NT2/D1 (cell line): Measurements from ENCODE around the gene KIF5B.
"Not testable (repeated sequence)": the region's sequence is repeated elsewhere in the genome, so short reads cannot be mapped to it uniquely, and the experiment has no call there.

Experiments used
- DNase-seq: peaks from one replicate; pipeline ENCODE4 v3.0.0-alpha.2; 2011; ENCODE audit warnings: low read depth, low spot score
- H3K27me3 ChIP-seq: 2 replicates; pipeline ENCODE4 v1.6.0; 2011; ENCODE audit warnings: mild to moderate bottlenecking; ENCODE audit not compliant: insufficient read length, insufficient read depth
- H3K36me3 ChIP-seq: 2 replicates; pipeline ENCODE4 v1.6.1; 2011; ENCODE audit warnings: mild to moderate bottlenecking, low read length, mixed read lengths; ENCODE audit not compliant: insufficient read depth, insufficient read length
- H3K4me1 ChIP-seq: 2 replicates; pipeline ENCODE4 v1.5.1; 2011; ENCODE audit not compliant: insufficient read depth, insufficient read length
- H3K4me3 ChIP-seq: 2 replicates; pipeline ENCODE4 v1.5.1; 2011; ENCODE audit warnings: low read depth; ENCODE audit not compliant: insufficient read length
- H3K9ac ChIP-seq: 2 replicates; pipeline ENCODE4 v1.6.0; 2011; ENCODE audit warnings: low read depth; ENCODE audit not compliant: insufficient read length
- H3K9me3 ChIP-seq: 2 replicates; pipeline ENCODE4 v1.5.1; 2011; ENCODE audit warnings: mild to moderate bottlenecking, low read length; ENCODE audit not compliant: insufficient read depth
- SUZ12 ChIP-seq: IDR thresholded peaks from 2 replicates; pipeline ENCODE4 v1.6.1; 2011; ENCODE audit not compliant: insufficient read length, insufficient read depth; ENCODE audit errors: extremely low read depth
- YY1 ChIP-seq: IDR thresholded peaks from 2 replicates; pipeline ENCODE4 v1.6.1; 2011; ENCODE audit not compliant: insufficient read length, insufficient read depth
- ZNF274 ChIP-seq: IDR thresholded peaks from 2 replicates; pipeline ENCODE4 v1.6.1; 2011; ENCODE audit warnings: mild to moderate bottlenecking, low read depth, low read length

Gene KIF5B

DNA sequence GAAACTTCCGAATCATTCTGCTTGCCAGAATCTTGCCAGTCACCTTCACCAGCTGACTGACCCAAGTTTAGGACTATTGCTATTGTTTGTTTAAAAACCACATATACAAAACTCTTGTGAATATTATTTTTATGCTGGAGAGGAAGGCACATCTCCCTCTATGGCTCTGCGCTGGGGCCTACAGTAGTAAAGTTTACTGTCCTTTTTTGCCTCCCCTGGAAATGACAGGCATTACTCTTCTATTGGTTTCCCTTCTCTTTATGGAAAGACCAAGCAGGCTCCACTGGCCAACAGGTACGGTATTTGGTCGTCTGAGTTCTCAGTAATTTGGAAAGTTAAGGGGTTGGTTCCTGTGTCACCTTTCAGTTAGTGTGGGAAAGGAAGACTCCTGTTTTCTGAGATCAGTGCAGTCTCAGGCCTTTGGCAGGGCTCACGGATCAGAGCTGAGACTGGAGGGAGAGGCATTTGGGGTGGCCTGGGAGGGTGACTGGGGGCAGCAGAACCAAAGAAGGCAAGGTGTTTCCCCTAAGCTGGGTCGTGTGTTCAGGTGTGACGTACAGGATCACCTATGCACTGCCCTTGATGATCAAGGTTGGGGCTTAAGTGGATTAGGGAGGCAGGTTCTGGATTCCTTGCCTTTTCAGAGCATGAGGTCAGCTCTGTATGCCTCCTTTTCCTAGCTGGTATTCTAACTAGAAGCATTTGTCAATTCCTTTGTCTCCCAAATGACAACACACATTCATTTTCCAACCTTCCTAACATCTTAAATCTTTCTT is 16.0 kb upstream of the KIF5B start:
- H3K4me1 ChIP-seq: peaks cover 4% of the 10 kb centered on the region
- H3K9ac ChIP-seq: no peak overlapping the region
- H3K36me3 ChIP-seq: no peaks in the 10 kb centered on the region
- H3K27me3 ChIP-seq: no peaks in the 10 kb centered on the region
- no peak overlapping the region for H3K4me3 ChIP-seq
- no peak for TF ChIP-seq ZNF274
- TF ChIP-seq YY1: no peak
- TF ChIP-seq SUZ12: no peak
- no peaks in the 10 kb centered on the region for H3K9me3 ChIP-seq
- DNase-seq: peak; percentile 15

DNA sequence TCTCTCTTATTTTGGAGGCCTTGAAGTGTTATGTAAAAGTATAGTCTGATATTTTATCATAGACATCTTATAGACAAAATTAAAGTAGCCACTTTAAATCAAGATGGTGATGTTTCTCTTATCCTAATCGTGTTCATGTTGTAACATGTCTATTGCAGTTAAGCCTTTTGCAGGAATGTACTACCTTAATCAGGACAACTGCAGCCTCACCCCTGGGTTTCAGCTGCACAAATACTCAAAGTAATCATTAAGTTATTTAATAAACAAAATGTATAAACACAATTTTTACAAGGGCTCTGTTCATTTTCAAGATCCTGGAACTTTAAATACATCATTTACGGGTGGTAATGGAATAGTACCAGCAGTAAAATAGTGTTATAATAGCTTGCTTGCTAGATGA is 14.4 kb upstream of the KIF5B start:
- Histone ChIP-seq H3K4me1 (peaks cover 4% of the 10 kb centered on the region), H3K4me3 (no peak overlapping the region), H3K27me3 (no peaks in the 10 kb centered on the region), H3K9me3 (no peaks in the 10 kb centered on the region), H3K36me3 (no peaks in the 10 kb centered on the region), H3K9ac (no peak overlapping the region)
- no peak for DNase-seq
- TF ChIP-seq ZNF274: no peak
- no peak for TF ChIP-seq YY1
- no peak for TF ChIP-seq SUZ12

DNA sequence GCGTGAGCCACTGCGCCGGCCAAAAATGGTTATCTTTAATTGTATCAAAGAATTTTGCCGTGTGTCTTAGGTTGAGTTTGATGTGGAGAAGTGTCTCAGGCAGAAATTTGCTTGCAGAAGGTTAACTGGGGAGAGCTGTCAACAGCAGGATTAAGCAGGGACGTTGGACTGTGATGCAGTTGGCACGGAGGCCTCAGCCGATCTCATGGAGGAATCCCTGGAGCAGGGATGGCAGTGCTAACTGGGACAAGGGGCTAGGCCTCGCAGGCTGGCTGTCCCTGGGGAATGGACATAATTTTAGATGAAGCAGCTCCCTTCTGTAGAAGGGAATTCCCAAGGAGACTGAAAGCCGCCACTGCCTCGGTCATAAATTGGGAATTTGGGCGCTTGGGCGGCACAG is 12.3 kb upstream of the KIF5B start:
- DNase-seq: no peak
- no peaks in the 10 kb centered on the region for H3K27me3 ChIP-seq
- H3K9me3 ChIP-seq: no peaks in the 10 kb centered on the region
- TF ChIP-seq YY1 (no peak), SUZ12 (no peak), ZNF274 (no peak)
- peaks cover 4% of the 10 kb centered on the region for H3K4me1 ChIP-seq
- H3K36me3 ChIP-seq: no peaks in the 10 kb centered on the region
- H3K9ac ChIP-seq: no peak overlapping the region
- H3K4me3 ChIP-seq: no peak overlapping the region

DNA sequence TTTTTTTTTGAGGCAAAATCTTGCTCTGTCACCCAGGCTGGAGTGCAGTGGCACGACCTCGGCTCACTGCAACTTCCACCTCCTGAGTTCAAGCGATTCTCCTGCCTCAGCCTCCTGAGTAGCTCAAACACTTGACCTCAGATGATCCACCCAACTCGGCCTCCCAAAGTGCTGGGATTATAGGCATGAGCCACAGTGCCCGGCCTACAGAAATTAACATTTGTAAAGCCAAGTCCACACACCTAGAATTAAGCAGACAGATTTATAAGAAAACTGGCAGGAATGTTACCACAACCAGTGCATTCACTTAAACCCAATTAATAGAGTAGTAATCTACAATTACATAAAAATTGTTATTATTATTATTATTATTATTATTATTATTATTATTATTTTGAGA is 11.7 kb upstream of the KIF5B start:
- not testable (repeated sequence) for H3K27me3 ChIP-seq, DNase-seq, H3K9me3 ChIP-seq, H3K9ac ChIP-seq, H3K4me3 ChIP-seq, H3K4me1 ChIP-seq, H3K36me3 ChIP-seq

DNA sequence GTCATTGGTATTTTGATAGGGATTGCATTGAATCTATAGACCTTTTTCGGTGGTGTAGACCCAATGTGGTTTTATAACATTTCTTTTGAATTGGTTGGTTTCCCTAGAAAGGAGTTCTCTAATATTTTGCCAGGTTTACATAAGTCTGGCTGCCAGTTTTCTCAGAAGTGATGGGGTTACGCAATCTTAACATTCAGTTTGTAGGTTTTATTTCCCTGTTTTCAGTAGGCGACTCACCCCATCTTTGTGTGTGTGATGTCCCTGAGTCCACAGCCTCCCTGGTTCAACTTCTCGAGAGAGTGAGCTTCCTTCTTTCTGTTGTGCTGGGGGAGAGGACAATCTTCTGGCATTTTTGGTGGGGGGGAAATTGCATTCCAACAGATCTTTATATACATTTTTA is 9.6 kb upstream of the KIF5B start:
- H3K4me3 ChIP-seq: no peak overlapping the region
- H3K9me3 ChIP-seq: no peaks in the 10 kb centered on the region
- H3K27me3 ChIP-seq: no peaks in the 10 kb centered on the region
- H3K9ac ChIP-seq: no peak overlapping the region
- no peaks in the 10 kb centered on the region for H3K36me3 ChIP-seq
- H3K4me1 ChIP-seq: no peaks in the 10 kb centered on the region
- TF ChIP-seq SUZ12: no peak
- no peak for DNase-seq

DNA sequence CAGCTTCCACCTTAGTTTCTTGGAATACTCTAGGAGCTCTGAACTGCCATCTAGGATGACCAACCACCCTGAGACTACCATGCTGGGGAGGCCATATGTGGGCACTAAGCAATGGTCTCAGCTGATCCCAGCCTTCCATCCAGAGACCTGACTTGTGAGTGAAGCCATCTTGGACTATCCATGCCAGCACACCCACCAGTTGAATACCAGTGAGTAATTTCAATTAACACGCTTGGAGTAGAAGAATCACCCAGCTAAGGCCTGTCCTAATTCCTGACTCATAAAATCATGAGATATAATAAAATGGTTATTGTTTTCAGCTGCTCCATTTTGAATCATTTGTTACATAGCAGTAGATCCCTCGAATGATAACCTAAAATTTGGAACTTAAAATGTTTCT is 5.2 kb upstream of the KIF5B start:
- no peaks in the 10 kb centered on the region for H3K9me3 ChIP-seq
- H3K4me1 ChIP-seq: peaks cover 4% of the 10 kb centered on the region
- TF ChIP-seq YY1 (no peak), ZNF274 (no peak), SUZ12 (no peak)

DNA sequence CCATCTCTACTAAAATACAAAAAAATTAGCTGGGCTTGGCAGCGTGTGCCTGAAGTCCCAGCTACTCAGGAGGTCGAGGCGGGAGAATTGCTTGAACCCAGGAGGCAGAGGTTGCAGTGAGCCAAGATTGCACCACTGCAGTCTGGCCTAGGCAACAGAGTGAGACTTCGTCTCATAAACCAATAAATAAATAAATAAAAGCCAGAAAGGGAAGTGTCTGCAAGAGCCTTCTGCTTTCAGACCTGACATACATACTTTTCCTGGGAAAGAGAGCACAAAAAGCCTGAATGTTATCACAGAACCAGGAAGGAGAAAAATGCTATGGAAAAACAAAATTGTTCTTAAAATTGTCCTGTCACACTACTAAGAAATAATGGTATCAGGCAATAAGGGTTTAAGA is 4.1 kb upstream of the KIF5B start:
- peaks cover 4% of the 10 kb centered on the region for H3K4me1 ChIP-seq
- DNase-seq: no peak
- no peaks in the 10 kb centered on the region for H3K27me3 ChIP-seq
- no peak for TF ChIP-seq SUZ12
- no peak for TF ChIP-seq ZNF274
- TF ChIP-seq YY1: no peak
- peaks cover 2% of the 10 kb centered on the region for H3K36me3 ChIP-seq
- H3K9ac ChIP-seq: no peak overlapping the region
- no peaks in the 10 kb centered on the region for H3K9me3 ChIP-seq
- H3K4me3 ChIP-seq: no peak overlapping the region

More for the DNA sequence above, 5.2 kb upstream of the KIF5B start:
- no peaks in the 10 kb centered on the region for H3K27me3 ChIP-seq
- H3K4me3 ChIP-seq: no peak overlapping the region
- no peak overlapping the region for H3K9ac ChIP-seq
- DNase-seq: no peak
- no peaks in the 10 kb centered on the region for H3K36me3 ChIP-seq
